DND-41 (cell line): ENCODE measurements around the gene SRC.

Experiments
- EZH2 ChIP-seq: IDR thresholded peaks from 3 replicates; pipeline ENCODE4 v1.6.1; 2012; ENCODE audit warnings: borderline replicate concordance, low read depth, mild to moderate bottlenecking, moderate library complexity, low read length, inconsistent platforms; ENCODE audit not compliant: severe bottlenecking
- TF ChIP-seq, protein P1 (sequence below): IDR thresholded peaks from 2 replicates; pipeline ENCODE4 v1.5.1; 2012; ENCODE audit warnings: borderline replicate concordance, low read length, moderate library complexity, mild to moderate bottlenecking; ENCODE audit not compliant: poor library complexity, severe bottlenecking; ENCODE audit errors: extremely low read depth

DNA sequence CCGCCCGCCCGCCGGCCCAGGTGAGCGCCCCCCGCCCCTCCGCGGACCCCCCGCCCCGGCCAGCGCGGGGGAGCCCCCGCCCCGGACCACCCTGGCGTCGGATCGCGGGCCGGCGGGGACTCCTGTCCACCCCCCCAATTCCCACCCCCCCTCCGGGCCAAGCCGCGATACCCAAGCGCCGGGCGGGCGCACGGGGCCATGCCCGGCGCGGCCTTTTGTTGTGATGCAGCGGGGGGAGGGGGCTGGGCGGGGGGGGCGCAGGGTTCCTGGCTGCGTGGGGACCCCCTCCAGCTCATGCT is 245 bp downstream of the SRC start:
- TF ChIP-seq, protein P1, sequence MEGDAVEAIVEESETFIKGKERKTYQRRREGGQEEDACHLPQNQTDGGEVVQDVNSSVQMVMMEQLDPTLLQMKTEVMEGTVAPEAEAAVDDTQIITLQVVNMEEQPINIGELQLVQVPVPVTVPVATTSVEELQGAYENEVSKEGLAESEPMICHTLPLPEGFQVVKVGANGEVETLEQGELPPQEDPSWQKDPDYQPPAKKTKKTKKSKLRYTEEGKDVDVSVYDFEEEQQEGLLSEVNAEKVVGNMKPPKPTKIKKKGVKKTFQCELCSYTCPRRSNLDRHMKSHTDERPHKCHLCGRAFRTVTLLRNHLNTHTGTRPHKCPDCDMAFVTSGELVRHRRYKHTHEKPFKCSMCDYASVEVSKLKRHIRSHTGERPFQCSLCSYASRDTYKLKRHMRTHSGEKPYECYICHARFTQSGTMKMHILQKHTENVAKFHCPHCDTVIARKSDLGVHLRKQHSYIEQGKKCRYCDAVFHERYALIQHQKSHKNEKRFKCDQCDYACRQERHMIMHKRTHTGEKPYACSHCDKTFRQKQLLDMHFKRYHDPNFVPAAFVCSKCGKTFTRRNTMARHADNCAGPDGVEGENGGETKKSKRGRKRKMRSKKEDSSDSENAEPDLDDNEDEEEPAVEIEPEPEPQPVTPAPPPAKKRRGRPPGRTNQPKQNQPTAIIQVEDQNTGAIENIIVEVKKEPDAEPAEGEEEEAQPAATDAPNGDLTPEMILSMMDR = no peak
- TF ChIP-seq EZH2 = no peak
